ENCODE results near the gene ADAM19.

The ADAM19 gene

DNA sequence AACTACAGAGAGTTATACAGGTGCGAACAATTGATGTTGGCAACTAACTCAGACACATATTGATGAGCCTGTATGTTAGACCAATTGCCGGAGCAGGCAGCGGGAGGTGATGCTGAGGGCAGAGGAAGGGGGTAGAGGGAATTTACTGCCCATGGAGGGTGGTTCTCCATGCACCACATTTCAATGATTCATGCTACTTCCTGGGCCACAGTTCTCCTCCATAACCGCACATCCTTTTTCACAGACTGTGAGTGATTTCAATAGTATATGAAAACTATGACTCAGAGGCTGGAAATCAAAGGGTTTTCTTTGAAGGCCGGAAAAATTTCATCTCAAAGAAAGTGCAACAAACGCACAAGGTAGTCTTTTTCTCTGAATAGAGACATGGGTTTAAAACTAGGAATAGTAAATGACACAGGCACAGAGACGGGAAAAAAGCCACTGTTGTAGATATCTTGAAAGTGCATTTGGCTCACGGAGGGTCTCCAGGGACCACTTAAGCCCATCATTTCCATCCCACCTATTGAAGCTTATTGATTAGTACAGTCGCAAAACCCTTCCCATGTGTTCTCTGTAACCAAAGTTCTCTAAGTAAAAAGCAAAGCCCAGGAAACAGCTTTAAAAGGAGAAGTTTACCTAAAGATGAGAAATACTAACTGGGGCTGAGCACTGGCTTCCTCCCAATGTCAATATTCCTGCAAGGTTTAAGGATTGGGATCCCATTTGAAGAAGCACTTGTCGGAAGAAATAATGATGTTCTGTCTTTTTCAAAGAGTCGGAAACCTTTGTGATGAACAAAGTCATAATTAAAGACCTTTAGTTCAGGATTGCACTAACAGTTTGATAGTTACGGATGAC lies 28.0 kb upstream of the ADAM19 start:
- TF ChIP-seq GATA1 (IDR thresholded peaks at IDR 0.05; ENCODE audit: low read depth, low read length) (no peak), POLR2A (IDR thresholded peaks at IDR 0.05; ENCODE audit: low read length) (no peak)
- DNase-seq = no peak

DNA sequence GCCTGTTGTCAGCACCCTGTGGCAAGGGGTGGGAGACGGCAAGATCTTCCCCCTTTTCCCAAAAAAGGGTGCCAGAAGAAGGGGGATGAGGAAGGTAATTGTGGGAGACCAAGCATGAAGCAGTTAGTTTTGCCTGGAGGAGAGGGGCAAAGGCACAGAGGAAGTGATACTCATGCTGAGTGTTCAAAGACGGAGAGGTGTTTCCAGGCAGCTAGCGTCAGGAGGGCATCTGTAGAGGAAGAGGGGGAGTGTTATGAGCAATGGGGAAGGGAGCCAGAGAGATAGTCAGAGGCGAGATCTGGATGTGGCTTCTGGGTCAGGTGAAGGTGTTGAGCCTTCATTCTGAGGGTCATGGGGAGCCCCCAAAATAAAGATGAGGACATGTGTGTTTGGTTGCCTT lies 26.9 kb upstream of the ADAM19 start:
- DNase-seq = no peak

DNA sequence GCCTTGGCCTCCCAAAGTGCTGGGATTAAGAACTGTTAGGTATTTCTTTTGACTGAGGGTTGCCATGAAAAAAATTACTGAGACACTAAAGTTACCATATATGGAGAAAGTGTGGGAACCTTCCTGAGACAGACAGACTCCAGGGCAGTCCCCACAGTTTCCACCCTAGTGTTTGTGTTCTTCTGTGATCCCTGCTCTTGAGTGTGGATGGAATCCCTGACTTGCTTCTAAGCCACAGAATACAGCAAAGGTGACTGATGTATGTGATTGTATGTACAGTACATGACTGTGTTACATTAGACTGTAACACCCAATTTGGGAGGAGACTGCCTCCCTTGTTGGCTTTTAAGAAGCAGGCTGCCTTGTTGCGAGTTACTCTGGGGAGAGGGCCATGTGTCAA lies 24.7 kb upstream of the ADAM19 start:
- no peak for DNase-seq
- no peak for TF ChIP-seq GATA1 (IDR thresholded peaks at IDR 0.05; ENCODE audit: low read depth, low read length)
- TF ChIP-seq POLR2A (IDR thresholded peaks at IDR 0.05; ENCODE audit: low read length) = no peak

More for the DNA sequence above, 26.9 kb upstream of the ADAM19 start:
- TF ChIP-seq POLR2A (IDR thresholded peaks at IDR 0.05; ENCODE audit: low read length) = no peak
- TF ChIP-seq GATA1 (IDR thresholded peaks at IDR 0.05; ENCODE audit: low read depth, low read length) = no peak

DNA sequence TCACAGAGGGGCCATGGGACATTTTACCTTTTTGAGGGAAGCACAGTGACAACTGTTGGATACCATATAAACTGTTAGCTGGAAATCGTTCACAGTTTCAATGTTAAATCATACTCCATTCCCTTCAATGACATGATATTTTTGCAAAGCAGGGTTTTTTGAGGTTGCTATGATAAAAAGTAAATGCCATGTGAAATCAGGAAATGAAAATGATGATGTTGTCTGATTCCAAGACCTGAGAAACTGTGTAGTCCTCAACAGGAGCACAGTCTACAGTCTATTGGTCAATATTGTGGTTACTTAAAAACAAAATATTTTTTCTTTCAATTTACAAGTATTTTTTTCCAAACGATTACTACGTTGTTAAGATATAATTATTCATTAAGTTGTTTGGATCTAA lies 24.0 kb upstream of the ADAM19 start:
- TF ChIP-seq GATA1 (IDR thresholded peaks at IDR 0.05; ENCODE audit: low read depth, low read length) (no peak), POLR2A (IDR thresholded peaks at IDR 0.05; ENCODE audit: low read length) (no peak)
- DNase-seq = no peak

DNA sequence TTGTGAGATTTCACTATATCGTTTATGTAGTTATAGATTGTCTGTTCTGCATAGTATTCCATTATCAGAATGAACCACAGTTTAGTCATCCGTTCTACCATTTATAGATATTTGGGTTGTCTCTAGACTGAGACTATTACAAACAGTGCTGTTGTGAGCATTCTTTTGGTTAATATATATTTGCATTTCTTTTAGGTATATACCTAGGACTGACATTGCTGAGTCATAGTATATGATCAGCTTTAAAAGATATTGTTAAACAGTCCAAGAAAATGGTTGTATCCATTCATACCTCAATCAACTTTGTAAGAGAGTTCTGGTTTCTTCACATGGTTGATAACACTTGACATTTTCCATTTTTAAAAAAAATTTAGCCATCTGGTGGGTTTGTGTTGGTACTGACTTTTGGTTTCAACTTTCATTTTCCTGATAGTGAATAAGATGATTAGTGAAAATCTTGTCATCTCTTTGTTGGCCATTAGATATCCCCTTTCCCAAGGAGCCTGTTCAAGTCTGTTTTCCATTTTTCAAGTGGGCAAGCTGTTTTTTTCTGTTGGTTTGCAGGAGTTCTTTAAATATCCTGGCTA lies 22.9 kb upstream of the ADAM19 start:
- no peak for DNase-seq
- no peak for TF ChIP-seq GATA1 (IDR thresholded peaks at IDR 0.05; ENCODE audit: low read depth, low read length)
- no peak for TF ChIP-seq POLR2A (IDR thresholded peaks at IDR 0.05; ENCODE audit: low read length)

DNA sequence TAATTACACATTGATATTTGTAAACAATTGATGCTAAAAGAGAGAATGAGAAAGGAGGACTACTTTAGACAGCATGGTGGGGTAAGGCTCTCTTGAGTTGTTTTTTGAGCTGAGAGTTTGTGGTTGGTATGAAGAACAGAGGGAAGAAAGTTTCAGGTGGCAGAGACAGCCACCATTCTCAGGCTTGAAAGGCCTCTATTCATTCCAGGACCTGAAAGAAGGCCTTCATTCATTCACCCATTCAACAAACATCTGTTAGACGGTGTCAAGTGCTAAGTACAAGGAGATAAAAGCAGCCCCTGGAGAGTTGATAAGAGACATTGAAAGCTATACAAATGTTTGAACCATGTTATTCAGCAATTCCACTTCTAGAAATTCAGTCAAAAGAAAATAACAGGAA lies 21.7 kb upstream of the ADAM19 start:
- DNase-seq = peak in 1 of 2 experiments; percentile 18
- TF ChIP-seq GATA1 (IDR thresholded peaks at IDR 0.05; ENCODE audit: low read depth, low read length) (no peak), POLR2A (IDR thresholded peaks at IDR 0.05; ENCODE audit: low read length) (no peak)

DNA sequence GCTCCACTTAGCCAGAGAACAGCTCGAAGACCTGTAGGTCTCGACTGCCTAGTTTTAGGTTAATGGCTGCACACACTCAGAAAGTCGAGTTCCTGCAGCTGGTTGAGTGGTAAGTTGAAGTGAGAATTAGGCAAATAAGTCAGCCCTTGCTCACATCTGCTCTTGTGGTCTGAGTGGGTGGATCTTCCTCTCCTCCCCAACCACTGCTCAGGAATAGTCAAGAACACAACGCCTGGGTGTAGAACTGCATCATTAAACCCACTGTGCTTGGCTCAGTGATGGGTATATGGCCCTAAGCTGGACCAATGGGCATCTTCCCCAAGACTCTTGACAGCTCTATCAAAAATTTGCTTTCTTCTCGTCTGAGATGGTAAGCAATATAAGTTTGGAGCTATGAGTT lies 20.9 kb upstream of the ADAM19 start:
- no peak for TF ChIP-seq POLR2A (IDR thresholded peaks at IDR 0.05; ENCODE audit: low read length)
- no peak for TF ChIP-seq GATA1 (IDR thresholded peaks at IDR 0.05; ENCODE audit: low read depth, low read length)
- no peak for DNase-seq

DNA sequence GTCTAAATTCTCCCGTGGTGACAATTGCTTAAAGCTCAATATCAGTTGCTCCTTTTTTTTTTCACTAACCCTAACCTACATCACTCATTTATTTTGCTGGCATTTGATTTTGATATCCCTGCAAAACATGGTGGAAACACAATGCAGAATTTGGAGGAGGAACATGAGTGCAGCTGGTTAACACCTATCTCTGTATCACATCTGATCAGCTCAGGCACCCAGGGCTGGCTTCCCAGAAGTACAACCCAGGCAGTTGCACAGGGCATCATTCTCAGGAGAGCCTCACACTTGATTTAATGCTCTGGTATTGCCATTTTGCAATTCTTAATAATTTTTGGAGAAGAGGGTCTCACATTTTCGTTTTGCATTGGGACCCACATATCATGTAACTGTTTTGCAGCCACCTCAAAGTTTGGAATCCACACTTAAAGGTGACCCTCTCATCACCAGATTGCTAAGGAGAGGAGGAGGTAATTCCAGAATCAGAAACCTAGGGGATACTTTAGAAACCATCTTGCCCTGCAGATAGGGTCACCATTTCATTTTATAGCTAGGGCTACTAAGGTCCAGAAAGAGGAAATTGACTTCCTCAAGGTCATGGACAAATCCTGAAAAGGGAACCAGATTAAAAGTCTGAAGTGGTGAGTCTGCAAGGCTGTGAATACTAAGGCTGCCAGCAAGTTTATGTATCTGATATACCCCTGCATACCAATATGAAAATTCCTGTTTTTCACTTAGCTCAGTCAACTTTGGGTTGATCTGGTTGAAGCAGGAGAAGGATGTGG lies 19.3 kb upstream of the ADAM19 start:
- no peak for DNase-seq
- TF ChIP-seq POLR2A (IDR thresholded peaks at IDR 0.05; ENCODE audit: low read length) (no peak), GATA1 (IDR thresholded peaks at IDR 0.05; ENCODE audit: low read depth, low read length) (no peak)

DNA sequence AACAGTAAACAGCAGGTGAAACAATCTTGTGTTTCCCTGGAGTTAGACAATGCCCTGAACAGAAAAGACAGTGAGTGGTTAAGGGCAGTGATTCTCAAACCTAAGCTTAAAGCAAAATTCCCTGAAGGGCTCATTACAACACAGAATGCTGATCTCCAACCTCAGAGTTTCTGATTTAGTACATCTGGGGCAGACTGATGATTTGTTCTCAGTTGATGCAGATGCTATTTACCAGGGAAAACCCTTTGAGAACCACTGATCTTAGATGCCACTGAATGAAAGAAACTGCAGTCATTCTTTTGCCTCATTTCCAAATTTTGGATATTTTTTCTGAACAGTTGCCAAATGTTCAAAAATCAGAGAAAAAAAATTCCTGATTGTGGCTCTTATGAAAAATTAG lies 18.7 kb upstream of the ADAM19 start:
- DNase-seq = no peak
- TF ChIP-seq POLR2A (IDR thresholded peaks at IDR 0.05; ENCODE audit: low read length) (no peak), GATA1 (IDR thresholded peaks at IDR 0.05; ENCODE audit: low read depth, low read length) (no peak)

DNA sequence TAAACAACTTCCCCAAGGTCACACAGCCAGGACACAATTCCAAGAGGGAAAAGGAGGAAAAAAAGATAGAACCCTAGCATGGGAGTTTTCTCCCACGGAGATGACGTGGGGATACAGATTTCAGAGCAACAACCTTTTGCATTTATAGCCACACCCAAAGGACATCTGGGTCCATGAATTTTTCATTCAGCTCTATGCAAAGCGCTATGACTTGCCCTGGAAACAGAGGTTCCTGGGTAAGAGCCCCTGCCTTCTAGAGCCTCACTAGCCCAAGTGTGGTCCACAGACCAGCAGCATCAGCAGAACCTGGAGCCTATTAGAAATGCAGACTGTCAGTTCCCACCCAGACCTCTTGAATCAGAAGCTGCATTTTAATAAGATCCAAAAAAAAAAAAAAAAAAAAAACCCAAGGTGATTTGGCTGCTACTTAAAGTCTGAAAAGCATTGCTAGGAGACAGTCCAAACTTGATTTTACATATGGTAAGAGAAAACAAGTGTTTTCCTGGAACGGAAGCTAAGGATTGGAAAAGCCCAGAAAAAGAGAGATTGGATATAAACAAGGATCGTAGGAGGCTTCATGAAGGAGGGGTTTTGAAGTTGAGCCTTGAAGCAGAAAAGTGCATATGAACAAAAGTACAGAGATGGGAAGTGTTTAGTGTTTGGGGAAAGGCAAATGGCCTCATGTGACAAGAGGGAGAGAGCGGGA lies 17.6 kb upstream of the ADAM19 start:
- no peak for TF ChIP-seq POLR2A (IDR thresholded peaks at IDR 0.05; ENCODE audit: low read length)
- no peak for TF ChIP-seq GATA1 (IDR thresholded peaks at IDR 0.05; ENCODE audit: low read depth, low read length)

DNA sequence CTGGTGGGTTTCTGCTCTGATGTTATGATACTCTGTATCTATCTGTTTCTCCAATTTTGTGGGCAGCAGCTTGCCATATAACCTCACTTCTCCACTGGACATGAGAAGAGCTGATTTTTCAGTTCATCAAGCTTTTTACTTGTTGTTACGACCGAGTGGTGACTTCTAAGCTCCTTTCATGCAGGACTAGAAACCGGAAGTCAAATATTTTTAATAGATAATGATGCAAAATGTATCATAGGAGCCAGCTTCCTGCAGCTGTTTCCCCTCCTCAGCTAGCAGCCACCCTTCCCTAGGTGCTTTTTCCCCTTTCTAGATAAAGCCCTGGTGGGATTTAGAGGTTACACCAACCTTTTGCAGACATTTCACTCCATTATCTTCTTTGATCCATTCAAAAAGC lies 17.0 kb upstream of the ADAM19 start:
- TF ChIP-seq GATA1 (IDR thresholded peaks at IDR 0.05; ENCODE audit: low read depth, low read length) = no peak
- no peak for TF ChIP-seq POLR2A (IDR thresholded peaks at IDR 0.05; ENCODE audit: low read length)
- DNase-seq = no peak

More for the DNA sequence above, 17.6 kb upstream of the ADAM19 start:
- DNase-seq = no peak

DNA sequence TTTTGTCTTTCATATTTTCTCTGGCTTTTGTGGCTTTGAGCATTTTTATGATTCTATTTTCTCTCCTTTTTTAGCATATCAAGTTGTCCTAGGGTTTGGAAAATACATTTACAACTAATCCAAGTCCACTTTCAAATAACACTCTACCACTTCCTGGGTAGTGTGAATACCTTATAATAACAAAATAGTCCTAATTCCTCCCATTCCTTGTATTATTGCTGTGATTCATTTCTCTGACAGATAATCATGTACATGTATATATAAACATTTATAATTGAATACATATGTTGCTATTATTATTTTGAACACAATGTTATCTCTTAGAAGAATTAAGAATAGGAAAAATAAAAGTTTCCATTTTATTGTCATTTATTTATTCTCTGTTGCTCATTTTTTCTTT lies 14.9 kb upstream of the ADAM19 start:
- no peak for TF ChIP-seq GATA1 (IDR thresholded peaks at IDR 0.05; ENCODE audit: low read depth, low read length)
- TF ChIP-seq POLR2A (IDR thresholded peaks at IDR 0.05; ENCODE audit: low read length) = no peak
- DNase-seq = no peak

DNA sequence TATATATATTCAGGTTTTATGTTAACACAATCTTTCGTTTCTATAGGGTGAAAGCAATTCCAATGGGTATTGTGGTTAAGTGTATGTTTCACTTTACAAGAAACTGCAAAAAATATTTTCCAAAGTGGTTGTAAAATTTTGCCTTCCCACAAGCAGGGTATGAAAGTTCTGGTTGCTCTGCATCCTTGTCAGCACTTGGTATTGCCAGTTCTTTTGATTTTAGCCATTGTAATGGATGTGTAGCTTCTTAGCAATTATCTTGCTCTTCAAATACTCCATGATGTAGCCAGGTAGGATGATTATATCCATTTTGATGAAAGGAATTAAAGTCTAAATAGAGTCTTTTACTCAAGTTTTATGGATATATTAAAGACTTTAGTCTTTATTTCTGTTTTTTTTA lies 9.1 kb upstream of the ADAM19 start:
- TF ChIP-seq GATA1 (IDR thresholded peaks at IDR 0.05; ENCODE audit: low read depth, low read length) (no peak), POLR2A (IDR thresholded peaks at IDR 0.05; ENCODE audit: low read length) (no peak)
- DNase-seq = no peak

All from erythroblast (primary cell).